Measurements from ENCODE around the gene STIP1.
A peak's percentile ranks its signal among the peaks of the same experiment; 100 is the strongest.

The STIP1 gene

DNA sequence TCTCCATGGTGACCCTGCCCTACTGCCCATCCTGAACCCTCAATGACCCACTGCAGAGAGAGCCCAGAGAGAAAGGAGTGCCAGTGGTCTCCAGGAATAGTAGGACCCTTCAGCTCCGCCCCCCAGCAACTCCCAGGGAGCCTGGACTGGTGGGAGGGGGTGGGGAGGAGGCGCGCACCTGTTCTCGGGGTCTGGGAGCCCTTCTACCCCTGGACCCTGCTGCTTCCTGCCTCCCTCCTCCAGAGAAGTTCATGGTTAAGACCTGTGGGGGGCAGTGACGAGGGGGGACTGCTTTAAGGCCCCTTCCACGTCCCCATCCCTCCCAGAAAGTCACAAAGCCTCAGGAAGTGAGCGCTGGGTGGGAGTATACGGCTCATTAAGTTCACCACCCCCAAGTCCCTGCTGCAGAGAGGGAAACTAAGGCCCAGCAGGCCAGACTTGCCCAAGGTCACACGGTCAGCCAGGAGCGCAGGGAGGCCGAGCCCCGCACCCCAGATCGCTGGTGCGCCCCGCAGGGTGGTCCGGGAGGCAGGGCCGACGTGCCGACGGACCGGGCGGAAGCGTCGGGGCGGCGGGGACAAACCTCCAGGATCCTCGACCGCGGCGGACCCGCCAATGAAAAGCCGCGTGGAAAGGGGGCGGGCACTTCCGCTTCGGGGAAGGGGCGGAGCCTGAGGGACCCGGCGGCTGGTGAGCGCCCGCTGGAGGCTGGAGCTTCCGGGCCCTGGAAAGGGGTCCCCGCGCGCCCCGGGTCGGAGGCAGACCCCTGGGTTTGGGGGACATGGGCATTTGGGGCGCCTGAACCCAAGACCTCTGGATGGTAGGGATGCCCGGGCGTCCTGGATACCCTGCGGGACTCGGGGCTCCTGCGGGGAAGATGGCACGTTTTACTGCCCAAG is 39.9 kb downstream of the STIP1 start, which contains the start of the genes NUDT22 and TRPT1:
TSS of gene NUDT22 (plus strand) at position 667 of the 899 bp plus-strand sequence. CDS start 379 bp downstream, outside the sequence.
TSS of gene TRPT1 (minus strand) at position 579 of the 899 bp plus-strand sequence. CDS start at position 253, 326 bp downstream.
- no peak for DNase-seq (ENCODE audit: low read depth, low spot score)
- peaks cover 33% of the 10 kb centered on the region for H3K4me1 ChIP-seq (ENCODE audit: insufficient read depth, insufficient read length)
- H3K9me3 ChIP-seq (ENCODE audit: insufficient read depth, low read length): no peaks in the 10 kb centered on the region
- H3K36me3 ChIP-seq (ENCODE audit: insufficient read depth, insufficient read length, low read length): peaks cover 35% of the 10 kb centered on the region
- TF ChIP-seq ZNF274 (IDR thresholded peaks at IDR 0.05; ENCODE audit: low read depth, low read length) (no peak), YY1 (IDR thresholded peaks at IDR 0.05; ENCODE audit: insufficient read depth, insufficient read length) (no peak), SUZ12 (IDR thresholded peaks at IDR 0.05; ENCODE audit: extremely low read depth, insufficient read depth, insufficient read length) (no peak)
- no peaks in the 10 kb centered on the region for H3K27me3 ChIP-seq (ENCODE audit: insufficient read depth, insufficient read length)
- peak within 1 kb of the TSS; percentile 92 for H3K4me3 ChIP-seq (ENCODE audit: insufficient read length, low read depth)
- H3K9ac ChIP-seq (ENCODE audit: insufficient read length, low read depth): peak within 1 kb of the TSS; percentile 94

DNA sequence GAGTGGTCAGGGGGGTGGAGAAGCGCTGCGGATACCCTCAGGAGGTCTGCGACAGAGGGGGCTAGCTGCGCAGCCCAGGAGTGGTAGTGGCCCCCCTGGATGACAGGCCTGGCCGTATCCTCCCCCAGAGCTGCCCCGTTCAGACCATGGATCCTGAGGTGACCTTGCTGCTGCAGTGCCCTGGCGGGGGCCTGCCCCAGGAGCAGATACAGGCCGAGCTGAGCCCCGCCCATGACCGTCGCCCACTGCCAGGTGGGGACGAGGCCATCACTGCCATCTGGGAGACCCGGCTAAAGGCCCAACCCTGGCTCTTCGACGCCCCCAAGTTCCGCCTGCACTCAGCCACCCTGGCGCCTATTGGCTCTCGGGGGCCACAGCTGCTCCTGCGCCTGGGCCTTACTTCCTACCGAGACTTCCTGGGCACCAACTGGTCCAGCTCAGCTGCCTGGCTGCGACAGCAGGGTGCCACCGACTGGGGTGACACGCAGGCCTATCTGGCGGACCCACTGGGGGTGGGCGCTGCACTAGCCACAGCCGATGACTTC is 40.6 kb downstream of the STIP1 start:
- Histone ChIP-seq H3K36me3 (ENCODE audit: insufficient read depth, insufficient read length, low read length) (peaks cover 31% of the 10 kb centered on the region), H3K4me1 (ENCODE audit: insufficient read depth, insufficient read length) (peaks cover 33% of the 10 kb centered on the region), H3K27me3 (ENCODE audit: insufficient read depth, insufficient read length) (no peaks in the 10 kb centered on the region), H3K9ac (ENCODE audit: insufficient read length, low read depth) (peak overlapping the region; percentile 94), H3K4me3 (ENCODE audit: insufficient read length, low read depth) (peak overlapping the region; percentile 92), H3K9me3 (ENCODE audit: insufficient read depth, low read length) (no peaks in the 10 kb centered on the region)
- DNase-seq (ENCODE audit: low read depth, low spot score): no peak
- TF ChIP-seq SUZ12 (IDR thresholded peaks at IDR 0.05; ENCODE audit: extremely low read depth, insufficient read depth, insufficient read length) (no peak), ZNF274 (IDR thresholded peaks at IDR 0.05; ENCODE audit: low read depth, low read length) (no peak), YY1 (IDR thresholded peaks at IDR 0.05; ENCODE audit: insufficient read depth, insufficient read length) (no peak)

DNA sequence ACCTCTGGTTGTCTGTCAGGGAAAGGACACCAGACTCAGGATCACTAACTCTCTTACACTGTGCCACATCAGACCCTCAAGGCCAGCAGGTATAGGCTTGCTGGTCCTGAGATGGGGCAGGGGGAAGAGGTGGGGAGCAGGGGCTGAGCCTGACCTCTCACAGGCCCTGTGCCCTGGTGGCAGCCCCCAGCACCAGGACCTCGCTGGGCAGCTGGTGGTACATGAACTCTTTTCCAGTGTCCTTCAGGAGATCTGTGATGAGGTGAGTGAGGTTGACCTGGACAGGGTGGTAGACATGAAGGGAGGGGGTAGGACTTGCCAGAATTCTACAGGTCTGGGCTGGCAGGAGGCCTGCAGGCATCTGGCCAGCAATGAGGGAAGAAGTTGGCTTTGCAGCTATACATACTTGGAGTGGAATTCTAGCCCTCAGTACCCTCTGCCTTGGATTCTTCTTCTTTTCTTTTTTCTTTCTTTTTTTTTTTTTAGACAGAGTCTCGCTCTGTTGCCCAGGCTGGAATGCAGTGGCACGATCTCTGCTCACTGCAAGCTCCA is 41.5 kb downstream of the STIP1 start:
- no peak overlapping the region for H3K4me3 ChIP-seq (ENCODE audit: insufficient read length, low read depth)
- peaks cover 37% of the 10 kb centered on the region for H3K4me1 ChIP-seq (ENCODE audit: insufficient read depth, insufficient read length)
- peak overlapping the region; percentile 94 for H3K9ac ChIP-seq (ENCODE audit: insufficient read length, low read depth)

DNA sequence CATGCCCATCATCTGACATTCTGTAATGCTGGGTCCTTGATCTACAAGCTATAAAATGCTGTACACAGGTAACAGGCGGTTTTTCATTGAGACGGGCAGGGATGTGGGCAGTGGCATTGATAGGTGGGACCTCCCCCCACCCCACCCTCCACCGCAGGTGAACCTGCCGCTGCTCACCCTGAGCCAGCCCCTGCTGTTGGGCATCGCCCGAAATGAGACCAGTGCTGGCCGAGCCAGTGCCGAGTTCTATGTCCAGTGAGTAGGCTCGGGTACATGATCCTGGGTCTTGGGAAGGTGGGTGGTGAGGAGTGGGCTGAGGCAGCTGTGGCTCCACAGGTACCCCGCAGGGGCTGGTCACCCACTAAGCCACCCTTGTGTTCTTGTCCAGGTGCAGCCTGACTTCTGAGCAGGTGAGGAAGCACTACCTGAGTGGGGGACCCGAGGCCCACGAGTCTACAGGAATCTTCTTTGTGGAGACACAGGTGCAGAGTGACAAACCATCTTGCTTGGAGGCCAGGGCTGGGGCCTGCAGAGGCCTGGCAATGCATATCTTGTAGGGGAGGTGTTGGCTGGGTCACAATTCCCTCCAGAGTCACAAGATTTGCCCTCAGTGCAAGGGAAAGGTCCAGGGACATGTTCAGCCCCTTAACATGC is 43.2 kb downstream of the STIP1 start:
- peak overlapping the region; percentile 70 for H3K9ac ChIP-seq (ENCODE audit: insufficient read length, low read depth)

More for the DNA sequence above, 41.5 kb downstream of the STIP1 start:
- no peak for TF ChIP-seq ZNF274 (IDR thresholded peaks at IDR 0.05; ENCODE audit: low read depth, low read length)
- no peak for TF ChIP-seq YY1 (IDR thresholded peaks at IDR 0.05; ENCODE audit: insufficient read depth, insufficient read length)
- TF ChIP-seq SUZ12 (IDR thresholded peaks at IDR 0.05; ENCODE audit: extremely low read depth, insufficient read depth, insufficient read length): no peak
- DNase-seq (ENCODE audit: low read depth, low spot score): no peak
- Histone ChIP-seq H3K9me3 (ENCODE audit: insufficient read depth, low read length) (no peaks in the 10 kb centered on the region), H3K27me3 (ENCODE audit: insufficient read depth, insufficient read length) (peaks cover 3% of the 10 kb centered on the region), H3K36me3 (ENCODE audit: insufficient read depth, insufficient read length, low read length) (peaks cover 29% of the 10 kb centered on the region)

DNA sequence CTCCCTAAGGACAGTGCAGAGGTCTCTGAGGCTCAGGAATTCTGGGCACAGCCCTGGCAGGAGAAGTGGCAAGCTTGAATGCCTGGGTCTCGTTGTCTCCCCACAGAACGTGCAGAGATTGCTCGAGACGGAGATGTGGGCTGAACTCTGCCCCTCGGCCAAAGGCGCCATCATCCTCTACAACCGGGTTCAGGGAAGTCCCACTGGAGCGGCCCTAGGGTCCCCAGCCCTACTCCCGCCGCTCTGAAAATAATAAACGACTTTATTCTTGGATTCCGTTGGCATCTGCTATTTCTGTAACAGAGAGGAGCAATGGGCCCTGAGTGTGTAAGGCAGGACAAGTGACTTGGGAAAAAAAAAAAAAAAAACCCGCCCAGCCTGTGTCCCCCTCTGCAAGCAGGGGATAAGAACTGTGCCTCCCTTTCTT is 43.8 kb downstream of the STIP1 start:
- Histone ChIP-seq H3K9me3 (ENCODE audit: insufficient read depth, low read length) (no peaks in the 10 kb centered on the region), H3K36me3 (ENCODE audit: insufficient read depth, insufficient read length, low read length) (peaks cover 9% of the 10 kb centered on the region), H3K27me3 (ENCODE audit: insufficient read depth, insufficient read length) (peaks cover 13% of the 10 kb centered on the region), H3K4me1 (ENCODE audit: insufficient read depth, insufficient read length) (peaks cover 35% of the 10 kb centered on the region), H3K9ac (ENCODE audit: insufficient read length, low read depth) (peak overlapping the region; percentile 77), H3K4me3 (ENCODE audit: insufficient read length, low read depth) (no peak overlapping the region)
- TF ChIP-seq SUZ12 (IDR thresholded peaks at IDR 0.05; ENCODE audit: extremely low read depth, insufficient read depth, insufficient read length) (no peak), YY1 (IDR thresholded peaks at IDR 0.05; ENCODE audit: insufficient read depth, insufficient read length) (no peak), ZNF274 (IDR thresholded peaks at IDR 0.05; ENCODE audit: low read depth, low read length) (no peak)
- no peak for DNase-seq (ENCODE audit: low read depth, low spot score)

More for the DNA sequence above, 43.2 kb downstream of the STIP1 start:
- DNase-seq (ENCODE audit: low read depth, low spot score): no peak
- Histone ChIP-seq H3K9me3 (ENCODE audit: insufficient read depth, low read length) (no peaks in the 10 kb centered on the region), H3K4me1 (ENCODE audit: insufficient read depth, insufficient read length) (peaks cover 39% of the 10 kb centered on the region), H3K36me3 (ENCODE audit: insufficient read depth, insufficient read length, low read length) (peaks cover 14% of the 10 kb centered on the region), H3K27me3 (ENCODE audit: insufficient read depth, insufficient read length) (peaks cover 13% of the 10 kb centered on the region), H3K4me3 (ENCODE audit: insufficient read length, low read depth) (no peak overlapping the region)
- no peak for TF ChIP-seq ZNF274 (IDR thresholded peaks at IDR 0.05; ENCODE audit: low read depth, low read length)
- TF ChIP-seq YY1 (IDR thresholded peaks at IDR 0.05; ENCODE audit: insufficient read depth, insufficient read length): no peak
- TF ChIP-seq SUZ12 (IDR thresholded peaks at IDR 0.05; ENCODE audit: extremely low read depth, insufficient read depth, insufficient read length): no peak

DNA sequence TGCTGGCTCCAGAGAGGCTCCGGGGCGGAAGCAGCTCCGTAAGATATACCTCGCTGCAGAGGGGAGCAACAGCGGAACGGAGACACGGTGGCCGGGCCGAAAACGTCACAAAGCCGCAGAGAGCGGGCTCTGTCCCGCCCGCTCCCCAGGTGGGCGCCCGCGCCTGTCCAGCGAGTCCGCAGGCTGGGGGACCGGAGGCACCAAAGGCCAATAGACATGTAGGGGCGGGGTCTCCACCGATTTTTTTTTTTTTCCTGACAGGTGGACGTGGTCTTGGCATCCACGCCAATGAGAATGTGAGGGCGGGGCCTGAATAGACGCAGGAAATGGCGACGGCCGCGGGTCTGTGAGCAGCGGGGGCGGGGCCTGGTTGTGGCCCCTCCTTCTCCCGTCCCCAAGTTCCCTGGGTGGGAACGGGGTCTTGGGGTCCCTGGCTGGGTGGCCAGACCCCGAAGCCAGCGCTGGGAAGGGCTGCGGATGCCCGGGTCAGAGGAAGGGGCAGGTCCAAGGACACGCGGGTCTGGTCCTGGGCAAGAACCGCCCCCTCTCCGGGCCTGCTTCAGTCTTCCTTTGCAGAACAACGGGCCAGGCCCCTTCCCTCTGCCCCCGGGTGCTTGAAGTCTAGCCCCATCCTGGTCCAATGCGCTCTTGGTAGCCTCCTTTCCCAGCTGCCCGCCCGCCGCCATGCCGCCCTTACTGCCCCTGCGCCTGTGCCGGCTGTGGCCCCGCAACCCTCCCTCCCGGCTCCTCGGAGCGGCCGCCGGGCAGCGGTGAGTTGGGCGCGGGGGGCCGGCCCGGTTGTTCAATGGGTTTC is 44.4 kb downstream of the STIP1 start, which contains the start of gene DNAJC4:
TSS of gene DNAJC4 (plus strand) at position 378 of the 814 bp plus-strand sequence. CDS start at position 685, 307 bp downstream.
- H3K4me1 ChIP-seq (ENCODE audit: insufficient read depth, insufficient read length): peaks cover 35% of the 10 kb centered on the region
- no peak for TF ChIP-seq SUZ12 (IDR thresholded peaks at IDR 0.05; ENCODE audit: extremely low read depth, insufficient read depth, insufficient read length)
- no peak for TF ChIP-seq YY1 (IDR thresholded peaks at IDR 0.05; ENCODE audit: insufficient read depth, insufficient read length)
- TF ChIP-seq ZNF274 (IDR thresholded peaks at IDR 0.05; ENCODE audit: low read depth, low read length): no peak

More for the DNA sequence above, 44.4 kb downstream of the STIP1 start, which contains the start of gene DNAJC4:
- H3K9ac ChIP-seq (ENCODE audit: insufficient read length, low read depth): peak within 1 kb of the TSS; percentile 89
- peaks cover 13% of the 10 kb centered on the region for H3K27me3 ChIP-seq (ENCODE audit: insufficient read depth, insufficient read length)
- peak within 1 kb of the TSS; percentile 83 for H3K4me3 ChIP-seq (ENCODE audit: insufficient read length, low read depth)
- H3K36me3 ChIP-seq (ENCODE audit: insufficient read depth, insufficient read length, low read length): peaks cover 5% of the 10 kb centered on the region
- peak; percentile 92 for DNase-seq (ENCODE audit: low read depth, low spot score)
- no peaks in the 10 kb centered on the region for H3K9me3 ChIP-seq (ENCODE audit: insufficient read depth, low read length)
